ENCODE measurements around the gene BMPR2. TPM values are rescaled to one million over a fixed set of nuclear protein-coding genes. Genes with fewer than 3 reads are reported as not detected.
"Not testable (repeated sequence)": the region's sequence is repeated elsewhere in the genome, so short reads cannot be mapped to it uniquely, and the experiment has no call there.

BMPR2 gene
- polyA plus RNA-seq, 1 experiment, result 78.1 TPM

- ChIA-PET CTCF (interaction anchor here (0.5 kb wide), 1 partner anchor 617 kb away, joined by 3 read pairs; no protein-coding TSS in a partner anchor), POLR2A (interaction anchor here (1.4 kb wide), 1 partner anchor 18 kb away, joined by 3 read pairs; no protein-coding TSS in a partner anchor)
- H3K27ac ChIP-seq (ENCODE audit: low read depth, low read length), result no peak overlapping the region
- no peaks in the 10 kb centered on the region for H3K27me3 ChIP-seq (ENCODE audit: control insufficient read depth, insufficient read depth, low read length)
- TF ChIP-seq CTCF (IDR thresholded peaks at IDR 0.05; ENCODE audit: low read depth, low read length), result no peak
- no peaks in the 10 kb centered on the region for H3K9me3 ChIP-seq (ENCODE audit: control insufficient read depth, insufficient read depth, low read length)
- no peak overlapping the region for H3K4me3 ChIP-seq (ENCODE audit: low read depth, low read length)
- DNase-seq (ENCODE audit: low read depth, low spot score), result no peak
These were observed 20.1 kb upstream of the BMPR2 start for GRCh38 chr2:202355993-202356505.

GRCh38 chr2:202358924-202359323 is 17.2 kb upstream of the BMPR2 start:
- CTCF ChIA-PET; H3K4me3 ChIP-seq (ENCODE audit: low read depth, low read length); DNase-seq (ENCODE audit: low read depth, low spot score); H3K27me3 ChIP-seq (ENCODE audit: control insufficient read depth, insufficient read depth, low read length); H3K27ac ChIP-seq (ENCODE audit: low read depth, low read length); H3K9me3 ChIP-seq (ENCODE audit: control insufficient read depth, insufficient read depth, low read length); POLR2A ChIA-PET: not testable (repeated sequence)

GRCh38 chr2:202360646-202361045 is 15.5 kb upstream of the BMPR2 start:
- CTCF ChIA-PET, result no interaction called here
- H3K27me3 ChIP-seq (ENCODE audit: control insufficient read depth, insufficient read depth, low read length), result no peaks in the 10 kb centered on the region
- POLR2A ChIA-PET, result no interaction called here
- no peak for TF ChIP-seq CTCF (IDR thresholded peaks at IDR 0.05; ENCODE audit: low read depth, low read length)
- DNase-seq (ENCODE audit: low read depth, low spot score), result no peak
- no peak overlapping the region for H3K4me3 ChIP-seq (ENCODE audit: low read depth, low read length)
- H3K27ac ChIP-seq (ENCODE audit: low read depth, low read length), result no peak overlapping the region
- H3K9me3 ChIP-seq (ENCODE audit: control insufficient read depth, insufficient read depth, low read length), result no peaks in the 10 kb centered on the region

- no peak for TF ChIP-seq CTCF (IDR thresholded peaks at IDR 0.05; ENCODE audit: low read depth, low read length)
- no peaks in the 10 kb centered on the region for H3K9me3 ChIP-seq (ENCODE audit: control insufficient read depth, insufficient read depth, low read length)
- H3K4me3 ChIP-seq (ENCODE audit: low read depth, low read length), result no peak overlapping the region
- DNase-seq (ENCODE audit: low read depth, low spot score), result peak; percentile 44
- H3K27me3 ChIP-seq (ENCODE audit: control insufficient read depth, insufficient read depth, low read length), result no peaks in the 10 kb centered on the region
- POLR2A ChIA-PET, result no interaction called here
- no peak overlapping the region for H3K27ac ChIP-seq (ENCODE audit: low read depth, low read length)
- CTCF ChIA-PET, result no interaction called here
These were observed 15.0 kb upstream of the BMPR2 start for GRCh38 chr2:202361108-202361507.

GRCh38 chr2:202373490-202373889 is 2.6 kb upstream of the BMPR2 start:
- POLR2A ChIA-PET, result interaction anchor here (0.6 kb wide), 1 partner anchor 87 kb away, joined by 6 read pairs; no protein-coding TSS in a partner anchor
- no peak for DNase-seq (ENCODE audit: low read depth, low spot score)

GRCh38 chr2:202374383-202374782 is 1.7 kb upstream of the BMPR2 start:
- ChIA-PET CTCF (interaction anchor here (0.5 to 2.2 kb wide), 3 partner anchors 11 to 95 kb away, joined by 3 to 6 read pairs (median 3); no protein-coding TSS in a partner anchor), POLR2A (interaction anchor here (0.9 kb wide), 2 partner anchors 18 to 38 kb away, joined by 3 read pairs; no protein-coding TSS in a partner anchor)
- not testable (repeated sequence) for H3K9me3 ChIP-seq (ENCODE audit: control insufficient read depth, insufficient read depth, low read length); H3K27me3 ChIP-seq (ENCODE audit: control insufficient read depth, insufficient read depth, low read length); DNase-seq (ENCODE audit: low read depth, low spot score); H3K4me3 ChIP-seq (ENCODE audit: low read depth, low read length); H3K27ac ChIP-seq (ENCODE audit: low read depth, low read length)

More at GRCh38 chr2:202373490-202373889, 2.6 kb upstream of the BMPR2 start:
- no peak for TF ChIP-seq CTCF (IDR thresholded peaks at IDR 0.05; ENCODE audit: low read depth, low read length)
- Histone ChIP-seq H3K4me3 (ENCODE audit: low read depth, low read length) (no peak overlapping the region), H3K9me3 (ENCODE audit: control insufficient read depth, insufficient read depth, low read length) (peaks cover 5% of the 10 kb centered on the region; the same call in 1 of the 2 replicates), H3K27ac (ENCODE audit: low read depth, low read length) (no peak overlapping the region), H3K27me3 (ENCODE audit: control insufficient read depth, insufficient read depth, low read length) (no peaks in the 10 kb centered on the region)
- CTCF ChIA-PET, result interaction anchor here (0.9 to 2.2 kb wide), 2 partner anchors 94 to 215 kb away, joined by 3 to 6 read pairs; no protein-coding TSS in a partner anchor

All from AG04450 (cell line).